Measurements from ENCODE around the gene ACP7.

Gene ACP7

DNA sequence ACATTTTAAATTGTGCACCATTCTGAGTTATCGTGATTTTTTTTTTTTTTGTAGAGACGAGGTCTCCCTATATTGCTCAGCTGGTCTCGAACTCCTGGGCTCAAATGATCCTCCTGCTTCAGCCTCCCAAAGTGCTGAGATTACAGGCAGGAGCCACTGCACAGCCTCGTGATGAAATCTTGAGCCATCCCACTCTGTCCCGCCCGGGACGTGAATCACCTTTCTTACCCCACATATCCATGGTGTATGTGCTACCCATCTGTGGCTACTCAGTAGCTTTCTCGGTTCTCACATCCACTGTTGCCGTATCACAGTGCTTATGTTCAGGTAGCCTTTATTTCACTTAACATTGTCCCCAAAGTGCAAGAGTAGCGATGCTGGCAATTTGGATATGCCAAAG is 67.9 kb downstream of the ACP7 start:
- DNase-seq = no peak

DNA sequence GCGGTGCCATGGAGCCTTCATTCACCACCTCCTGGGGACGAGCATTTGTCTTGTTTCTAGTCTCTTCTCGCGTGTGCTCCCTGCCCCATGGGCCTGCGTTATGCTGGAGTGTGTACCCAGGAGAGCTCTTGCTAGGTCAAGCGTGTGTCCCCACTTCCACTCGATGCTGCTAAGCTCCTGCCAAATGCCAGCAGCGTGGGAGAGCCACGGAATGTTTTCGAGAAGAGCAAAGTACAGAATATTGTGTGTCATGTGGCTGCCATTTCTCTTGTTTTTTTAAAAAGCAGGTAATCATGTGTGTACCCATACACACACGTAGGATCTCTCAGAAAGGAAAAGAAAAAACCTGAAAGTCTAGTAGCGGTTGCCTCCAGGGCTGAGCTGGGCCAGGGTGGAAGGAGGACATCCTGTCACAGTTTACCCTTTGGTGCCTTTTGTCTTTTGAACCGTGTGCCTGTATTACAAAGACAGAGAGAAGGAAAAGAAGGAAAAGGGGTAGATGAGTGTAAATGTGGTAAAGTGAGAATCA is 70.0 kb downstream of the ACP7 start:
- no peak for DNase-seq

DNA sequence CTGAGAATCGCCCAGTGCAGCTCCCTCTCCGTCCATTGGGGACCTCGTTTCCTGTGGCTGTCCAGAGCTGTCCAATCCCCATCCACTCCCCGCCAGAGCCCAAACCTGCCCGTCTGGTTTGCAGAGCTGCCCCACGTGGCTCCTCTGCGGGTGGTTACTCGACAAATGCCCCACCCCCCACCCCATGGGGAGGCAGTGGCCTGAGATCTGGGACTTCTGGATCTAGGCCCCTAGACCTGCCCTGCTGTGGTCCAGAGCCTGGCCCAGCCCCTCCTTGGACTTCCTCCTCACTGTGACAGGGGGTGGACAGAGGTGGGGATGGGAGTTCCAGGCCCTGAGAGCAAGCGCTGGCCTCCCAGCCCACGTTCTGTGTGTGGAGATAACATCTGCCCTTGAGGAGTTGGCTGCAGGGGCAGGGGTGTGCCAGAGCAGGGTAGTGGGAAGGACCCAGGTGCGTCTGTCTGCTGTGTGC is 70.5 kb downstream of the ACP7 start:
- no peak for DNase-seq

DNA sequence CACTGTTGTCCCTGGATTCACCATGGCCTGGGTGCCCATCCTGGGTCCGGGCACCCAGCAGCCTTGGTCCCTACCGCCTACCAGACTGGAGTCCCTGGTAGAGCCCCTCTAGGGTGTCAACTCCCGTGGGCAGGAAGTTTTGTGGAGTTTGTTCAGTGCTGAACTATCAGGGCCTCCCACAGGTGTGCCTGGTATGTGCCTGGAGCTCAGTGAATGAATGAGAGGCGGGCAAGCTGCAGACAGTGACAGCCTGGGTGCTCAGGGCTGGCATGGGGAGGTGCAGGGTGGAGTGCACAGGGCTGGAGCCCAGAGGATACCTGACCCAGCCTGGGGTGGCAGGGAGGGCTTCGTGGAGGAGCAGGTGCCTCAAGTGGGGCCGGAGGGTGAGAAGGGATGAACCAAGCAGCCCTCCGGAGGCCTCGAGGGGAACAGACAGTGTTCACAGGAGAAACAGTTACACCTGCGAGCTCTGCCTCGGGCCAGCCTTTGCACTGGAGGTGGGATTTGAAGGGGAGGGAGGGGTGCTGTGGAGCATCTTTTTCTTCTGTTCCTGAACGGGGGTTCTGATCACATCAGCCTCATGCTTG is 71.0 kb downstream of the ACP7 start:
- DNase-seq = no peak

DNA sequence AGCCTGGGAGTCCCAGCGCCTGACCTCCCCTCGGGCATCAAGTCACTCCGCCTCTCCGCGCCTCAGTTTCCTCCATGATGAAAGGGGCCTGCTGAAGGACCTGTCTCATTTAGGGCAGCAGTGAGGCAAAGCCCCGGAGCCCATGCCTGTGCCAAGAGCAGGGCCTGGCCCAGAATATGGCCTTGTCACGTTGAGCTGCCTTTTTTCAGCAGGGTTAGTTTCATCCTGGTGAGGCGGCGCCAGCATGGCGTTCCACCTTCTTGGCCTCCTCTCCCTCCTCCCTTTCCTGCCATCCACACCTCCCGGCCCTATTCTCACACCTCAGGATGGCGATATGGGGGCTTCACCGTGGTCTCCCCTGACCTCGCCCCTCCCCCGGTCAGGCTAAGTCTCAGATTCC is 71.6 kb downstream of the ACP7 start:
- DNase-seq = no peak

DNA sequence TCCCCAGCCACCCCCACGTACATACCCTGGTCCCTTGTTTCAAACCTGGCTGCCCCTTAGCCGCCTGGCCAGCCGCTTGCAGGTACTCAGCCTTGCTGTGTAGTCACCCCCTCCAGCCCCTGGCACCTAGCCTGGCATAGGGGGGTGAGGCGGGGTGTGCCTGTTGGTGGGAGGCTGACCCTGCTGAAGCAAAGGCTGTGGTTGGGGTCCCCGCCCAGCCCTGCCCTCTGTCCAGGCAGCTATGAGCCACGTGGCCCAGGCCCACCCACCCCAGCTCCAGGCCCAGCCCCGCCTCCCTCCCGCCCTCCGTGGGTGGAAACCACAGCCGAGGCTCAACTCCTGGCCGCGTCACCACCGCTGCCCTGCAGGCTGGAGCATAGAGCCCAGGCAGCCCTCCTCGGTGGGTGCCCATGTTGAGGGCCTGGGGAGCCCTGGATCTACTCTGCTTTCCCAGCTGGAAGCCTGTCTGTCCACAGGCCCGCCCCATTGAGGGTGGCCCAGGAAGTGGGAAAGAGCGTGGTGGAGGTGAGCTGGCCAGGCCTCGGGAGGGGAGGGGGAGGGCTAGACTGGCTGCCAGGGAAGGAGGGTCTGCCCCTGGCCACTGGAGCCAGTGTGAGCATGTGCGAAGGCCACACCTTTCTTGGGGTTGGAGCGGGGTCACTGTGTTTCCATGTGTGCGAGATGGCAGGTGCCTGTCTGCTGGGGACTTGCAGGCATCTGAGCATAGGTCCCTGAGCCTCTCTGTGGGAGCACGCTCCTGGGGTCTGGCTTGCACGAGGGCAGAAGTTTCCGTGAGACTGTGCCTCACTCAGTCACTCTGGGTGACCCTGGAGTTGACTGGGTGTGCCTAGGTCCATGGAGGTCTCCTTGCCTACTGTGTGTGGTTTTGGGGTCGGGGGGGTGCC is 72.4 kb downstream of the ACP7 start:
- no peak for DNase-seq

DNA sequence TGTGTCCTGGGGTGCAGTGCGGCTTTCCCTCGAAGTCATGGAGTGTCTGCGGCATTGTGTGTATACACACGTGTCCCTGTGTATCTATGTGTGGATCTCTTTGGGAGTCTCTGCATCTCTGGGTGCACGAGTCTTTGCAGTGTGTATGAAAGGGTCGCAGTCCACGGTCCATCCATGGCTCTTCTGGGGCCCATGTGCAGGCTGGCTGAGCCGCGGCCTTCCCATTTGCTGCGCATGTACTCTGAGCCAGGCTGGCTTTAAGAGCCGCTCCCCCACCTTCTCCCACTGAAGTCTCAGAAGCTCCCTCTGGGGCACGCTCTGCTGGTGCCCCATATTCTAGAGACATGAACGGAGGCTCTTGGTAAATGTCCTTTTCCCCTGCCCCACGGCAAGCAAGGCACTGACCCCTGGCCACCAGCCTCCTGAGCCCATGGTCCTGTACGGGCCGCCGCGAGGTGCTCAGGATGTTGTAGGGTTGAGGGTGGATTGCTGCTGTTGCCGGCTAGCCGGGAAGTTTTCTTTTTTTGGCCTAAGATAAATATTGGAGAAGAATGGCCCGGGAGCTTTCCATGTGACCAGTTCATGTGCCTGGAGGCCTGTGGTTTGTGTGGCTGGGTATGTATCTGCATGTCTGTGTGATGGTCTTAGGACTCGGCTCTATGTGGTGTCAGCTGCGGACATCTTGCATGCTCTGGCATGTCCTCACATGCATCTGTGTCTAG is 73.3 kb downstream of the ACP7 start:
- no peak for DNase-seq

DNA sequence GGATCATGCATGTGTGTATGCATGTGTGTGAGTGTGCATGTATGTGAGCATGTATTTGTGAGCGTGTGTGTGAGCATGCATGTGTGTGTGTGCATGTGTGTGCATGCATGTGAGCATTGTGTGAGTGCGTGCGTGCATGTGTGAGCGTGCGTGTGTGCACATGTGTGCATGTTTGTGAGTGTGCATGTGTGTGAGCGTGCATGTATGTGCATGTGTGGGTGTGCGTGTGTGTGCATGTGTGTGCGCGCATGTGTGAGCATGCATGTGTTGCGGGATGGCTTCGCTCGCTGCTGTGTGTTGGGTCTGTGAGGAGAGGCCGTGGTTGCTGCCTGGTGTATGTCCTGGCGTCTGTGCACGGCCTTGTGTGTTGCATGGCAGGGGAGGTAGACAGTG is 73.8 kb downstream of the ACP7 start:
- DNase-seq = no peak

DNA sequence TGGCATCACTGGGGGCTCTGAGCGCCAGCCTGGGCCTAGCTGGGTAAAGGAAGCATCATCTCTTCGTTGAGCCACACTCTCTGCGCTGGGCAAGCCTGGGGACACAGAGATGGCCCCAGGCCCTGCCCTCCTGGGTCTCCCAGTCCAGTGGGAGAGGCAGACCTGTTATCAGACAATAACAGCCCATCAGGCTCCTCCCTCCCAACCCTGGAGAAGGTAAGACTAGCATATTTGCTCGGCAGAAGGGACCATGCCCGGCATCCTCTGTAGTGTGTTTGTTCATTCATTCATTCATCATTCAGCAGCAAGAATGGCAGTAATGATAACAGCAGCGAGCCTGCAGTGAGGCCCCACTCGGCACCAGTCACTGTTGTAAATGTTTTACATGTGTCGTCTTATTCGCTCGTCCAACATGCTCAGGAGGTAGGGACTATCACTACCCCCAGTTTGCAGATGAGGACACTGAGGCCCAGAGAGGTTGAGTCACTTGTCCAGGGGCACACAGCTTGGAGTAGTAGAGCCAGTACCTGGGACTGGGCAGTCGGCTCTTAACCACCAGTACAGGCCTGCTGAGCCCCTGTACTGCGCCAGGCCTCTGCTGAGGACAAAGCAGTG is 74.6 kb downstream of the ACP7 start:
- DNase-seq = no peak

DNA sequence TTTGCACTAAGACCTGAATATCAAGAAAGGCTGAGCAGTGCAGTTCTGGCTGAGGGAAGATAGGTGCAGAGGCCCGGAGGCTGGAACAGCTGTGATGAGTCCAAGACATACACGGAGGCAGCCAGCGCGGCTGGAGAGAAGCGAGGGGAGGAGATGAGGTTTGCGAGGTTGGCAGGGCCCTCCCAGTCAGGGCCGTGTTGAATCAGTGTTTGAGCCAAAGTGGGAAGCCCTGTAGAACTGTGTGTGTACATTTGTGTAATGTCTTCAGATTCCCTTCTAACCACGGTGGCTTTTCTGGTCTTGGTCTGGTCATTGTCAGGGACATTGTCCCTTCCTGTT is 76.3 kb downstream of the ACP7 start:
- no peak for DNase-seq
